GM10248 (cell line): ENCODE results near the gene TRAPPC3.

Experiments
- CTCF ChIA-PET: fragments of 300-600 bp; sonication (Branson Sonifier 250); formaldehyde crosslinking; extraction: SDS; loops from one replicate; lab custom pipeline; 2021; ENCODE audit warnings: antibody characterized with exemption; lab: Yijun Ruan, JAX
- POLR2A ChIA-PET: fragments of 350-650 bp; sonication (Branson Sonifier 250); formaldehyde crosslinking; extraction: SDS; loops from one replicate; lab custom pipeline; 2020; ENCODE audit warnings: antibody characterized with exemption; lab: Yijun Ruan, JAX
- DNase-seq: peaks from one replicate; pipeline ENCODE4 v3.0.0; 2012; ENCODE audit errors: extremely low spot score
- CTCF ChIP-seq: IDR thresholded peaks from 2 replicates; pipeline ENCODE4 v1.5.1; 2012; ENCODE audit warnings: mild to moderate bottlenecking, low read depth; ENCODE audit errors: extremely low read depth, missing control alignments, control extremely low read depth

The TRAPPC3 gene

GRCh38 chr1:36101546-36101945 is 47.7 kb downstream of the TRAPPC3 start:
- no peak for TF ChIP-seq CTCF
- POLR2A ChIA-PET: no interaction called here
- CTCF ChIA-PET: interaction anchor here (0.9 to 19.1 kb wide), 6 partner anchors 10 to 184 kb away, joined by 4 to 226 read pairs (median 5); partner anchors contain the start of gene TRAPPC3
- DNase-seq: no peak

- no peak for DNase-seq
- CTCF ChIA-PET: interaction anchor here (0.6 to 19.1 kb wide), 19 partner anchors 9 to 320 kb away, joined by 3 to 226 read pairs (median 4); partner anchors contain the start of gene TRAPPC3
- TF ChIP-seq CTCF: no peak
- POLR2A ChIA-PET: no interaction called here
These were observed 48.9 kb downstream of the TRAPPC3 start for GRCh38 chr1:36100376-36100775.

GRCh38 chr1:36099681-36100341 is 49.5 kb downstream of the TRAPPC3 start:
- POLR2A ChIA-PET: no interaction called here
- CTCF ChIA-PET: interaction anchor here (0.6 to 19.1 kb wide), 18 partner anchors 9 to 320 kb away, joined by 3 to 226 read pairs (median 4); partner anchors contain the start of gene TRAPPC3
- peak; percentile 88 for TF ChIP-seq CTCF
- peak; percentile 89 for DNase-seq

- DNase-seq: no peak
- no peak for TF ChIP-seq CTCF
- CTCF ChIA-PET: interaction anchor here (0.9 to 19.1 kb wide), 5 partner anchors 12 to 187 kb away, joined by 3 to 226 read pairs (median 8); no protein-coding TSS in a partner anchor
- POLR2A ChIA-PET: no interaction called here
These were observed 50.5 kb downstream of the TRAPPC3 start for GRCh38 chr1:36098650-36099365.

- no peak for TF ChIP-seq CTCF
- POLR2A ChIA-PET: no interaction called here
- no peak for DNase-seq
- CTCF ChIA-PET: interaction anchor here (0.9 to 19.1 kb wide), 4 partner anchors 13 to 91 kb away, joined by 3 to 226 read pairs (median 29); no protein-coding TSS in a partner anchor
These were observed 51.3 kb downstream of the TRAPPC3 start for GRCh38 chr1:36097693-36098585.
